Measurements from ENCODE around the gene EGLN2.
"Not testable (repeated sequence)": the region's sequence is repeated elsewhere in the genome, so short reads cannot be mapped to it uniquely, and the experiment has no call there.

EGLN2 gene

GRCh38 chr19:40798683-40799557 is at the start of gene EGLN2:
EGLN2 (plus strand) TSS chr19:40799191; CDS start chr19:40800573, 1,382 bp downstream.
- in situ Hi-C loops (cut with MboI; ENCODE audit: low sequenced_read_pairs): no loop called here

- in situ Hi-C loops (cut with MboI; ENCODE audit: low sequenced_read_pairs): no loop called here
Observed at GRCh38 chr19:40750058-40750873, 48.7 kb upstream of the EGLN2 start, which contains the start of gene ACTMAP. ACTMAP (minus strand) TSS chr19:40750477; CDS start chr19:40749803, 674 bp downstream.

- in situ Hi-C loops (cut with MboI; ENCODE audit: low sequenced_read_pairs): no loop called here
Observed at GRCh38 chr19:40750874-40751537, 48.0 kb upstream of the EGLN2 start, which contains the start of gene SNRPA. SNRPA (plus strand) TSS chr19:40751203; CDS start chr19:40751409, 206 bp downstream.

- in situ Hi-C loops (cut with MboI; ENCODE audit: low sequenced_read_pairs): no loop called here
Observed at GRCh38 chr19:40752257-40752781, 46.7 kb upstream of the EGLN2 start.

- in situ Hi-C loops (cut with MboI; ENCODE audit: low sequenced_read_pairs): no loop called here
Observed at GRCh38 chr19:40754611-40755247, 44.3 kb upstream of the EGLN2 start.

- in situ Hi-C loops (cut with MboI; ENCODE audit: low sequenced_read_pairs): no loop called here
Observed at GRCh38 chr19:40755248-40755624, 43.8 kb upstream of the EGLN2 start.

GRCh38 chr19:40755791-40756190 is 43.2 kb upstream of the EGLN2 start:
- in situ Hi-C loops (cut with MboI; ENCODE audit: low sequenced_read_pairs): no loop called here

- in situ Hi-C loops (cut with MboI; ENCODE audit: low sequenced_read_pairs): no loop called here
Observed at GRCh38 chr19:40756502-40757110, 42.4 kb upstream of the EGLN2 start.

- in situ Hi-C loops (cut with MboI; ENCODE audit: low sequenced_read_pairs): no loop called here
Observed at GRCh38 chr19:40758491-40758890, 40.5 kb upstream of the EGLN2 start.

GRCh38 chr19:40759352-40759751 is 39.6 kb upstream of the EGLN2 start:
- in situ Hi-C loops (cut with MboI; ENCODE audit: low sequenced_read_pairs): no loop called here

GRCh38 chr19:40762754-40763470 is 36.1 kb upstream of the EGLN2 start:
- in situ Hi-C loops (cut with MboI; ENCODE audit: low sequenced_read_pairs): no loop called here

GRCh38 chr19:40763526-40763925 is 35.5 kb upstream of the EGLN2 start:
- in situ Hi-C loops (cut with MboI; ENCODE audit: low sequenced_read_pairs): no loop called here

- in situ Hi-C loops (cut with MboI; ENCODE audit: low sequenced_read_pairs): no loop called here
Observed at GRCh38 chr19:40763963-40764362, 35.0 kb upstream of the EGLN2 start.

- in situ Hi-C loops (cut with MboI; ENCODE audit: low sequenced_read_pairs): not testable (repeated sequence)
Observed at GRCh38 chr19:40766385-40766784, 32.6 kb upstream of the EGLN2 start.

- in situ Hi-C loops (cut with MboI; ENCODE audit: low sequenced_read_pairs): no loop called here
Observed at GRCh38 chr19:40768869-40769268, 30.1 kb upstream of the EGLN2 start.

GRCh38 chr19:40771101-40771862 is 27.7 kb upstream of the EGLN2 start:
- in situ Hi-C loops (cut with MboI; ENCODE audit: low sequenced_read_pairs): not testable (repeated sequence)

GRCh38 chr19:40774916-40775631 is 23.9 kb upstream of the EGLN2 start, which contains the start of gene MIA:
MIA (plus strand) TSS chr19:40775521; CDS start chr19:40775543, 22 bp downstream.
- in situ Hi-C loops (cut with MboI; ENCODE audit: low sequenced_read_pairs): no loop called here

GRCh38 chr19:40775632-40776022 is 23.4 kb upstream of the EGLN2 start:
- in situ Hi-C loops (cut with MboI; ENCODE audit: low sequenced_read_pairs): no loop called here

All from HL-60/S4 treated with phorbol 12-myristate 13-acetate at 8.2 ng/mL for 4 days and 3 days (cell line).